NB4 (cell line): Measurements from ENCODE around the gene TAF1A.

Source experiments
- CTCF ChIP-seq: IDR thresholded peaks from one replicate; pipeline ENCODE4 v1.5.1; 2012; ENCODE audit warnings: low read depth, low read length
- MAX ChIP-seq: IDR thresholded peaks from 2 replicates; pipeline ENCODE4 v1.6.1; 2011; ENCODE audit warnings: low read depth, low read length
- MYC ChIP-seq: IDR thresholded peaks from 2 replicates; pipeline ENCODE4 v1.6.1; 2011; ENCODE audit warnings: low read depth, low read length
- POLR2A ChIP-seq: IDR thresholded peaks from 2 replicates; pipeline ENCODE4 v1.6.1; 2011; ENCODE audit warnings: mild to moderate bottlenecking; ENCODE audit not compliant: insufficient read length; ENCODE audit errors: extremely low read depth

- TF ChIP-seq POLR2A (no peak), CTCF (no peak), MAX (no peak), MYC (no peak)
Measured at GRCh38 chr1:222557148-222557547, 32.6 kb downstream of the TAF1A start.
